ENCODE data around the gene CMTM7. TPM values are rescaled to one million over a fixed set of nuclear protein-coding genes. Genes with fewer than 3 reads are reported as not detected.
A peak's percentile ranks its signal among the peaks of the same experiment; 100 is the strongest.

Gene CMTM7
- total RNA-seq, 1 experiment from 2014 or later, result 62.6 TPM

GRCh38 chr3:32374788-32375595 is 16.7 kb upstream of the CMTM7 start:
- Histone ChIP-seq H3K9me3 (ENCODE audit: control insufficient read depth in 1 of 2, insufficient read depth in 1 of 2, low read depth in 1 of 2, low read length in 2 of 2) (no peaks in the 10 kb centered on the region), H3K4me3 (replicated peaks in 1 of 2; ENCODE audit: low read depth in 1 of 2, low read length in 2 of 2) (no peak overlapping the region), H3K4me1 (ENCODE audit: control insufficient read depth in 1 of 2, insufficient read depth in 2 of 2, low read length in 2 of 2) (peaks cover 0 to 4% of the 10 kb centered on the region in 2 experiments; a peak in 1 of 4 replicates), H3K4me2 (ENCODE audit: low read length) (no peak overlapping the region), H3K79me2 (ENCODE audit: insufficient read depth, low read length) (no peaks in the 10 kb centered on the region), H3K27me3 (ENCODE audit: insufficient read depth, low read length) (no peaks in the 10 kb centered on the region), H3K36me3 (ENCODE audit: control insufficient read depth in 1 of 2, insufficient read depth in 2 of 2, low read length in 2 of 2) (no peaks in the 10 kb centered on the region), H3K9me2 (ENCODE audit: insufficient read depth) (no peaks in the 10 kb centered on the region), H3K9ac (ENCODE audit: low read length) (no peak overlapping the region), H2AFZ (ENCODE audit: low read depth, low read length, poor library complexity, severe bottlenecking) (no peak overlapping the region), H4K20me1 (ENCODE audit: insufficient read depth) (no peaks in the 10 kb centered on the region), H3K27ac (ENCODE audit: low read depth, low read length) (no peak overlapping the region)
- ChIA-PET CTCF (interaction anchor here (0.7 to 4.1 kb wide), 17 partner anchors 8 to 290 kb away, joined by 3 to 39 read pairs (median 4); partner anchors contain the start of gene CMTM7), POLR2A (interaction anchor here (0.6 kb wide), 1 partner anchor 406 kb away, joined by 3 read pairs; no protein-coding TSS in a partner anchor), RAD21 (ENCODE audit: low non-redundant PET in 1 of 2, low total read pairs in 2 of 2, uncharacterized antibody in 2 of 2, unreplicated experiment in 2 of 2) (interaction anchor here in 1 of 2 experiments (0.7 to 2.1 kb wide), 3 partner anchors 93 to 182 kb away, joined by 3 to 8 read pairs (median 3); no protein-coding TSS in a partner anchor)
- TF ChIP-seq RAD21 (IDR thresholded peaks at IDR 0.05; ENCODE audit: low read depth), result peak; percentile 72
- no peak for TF ChIP-seq TCF7L2 (IDR thresholded peaks at IDR 0.05; ENCODE audit: borderline replicate concordance, extremely low read depth, insufficient read depth, insufficient read length)
- TF ChIP-seq CTCF (IDR thresholded peaks at IDR 0.05 in 2 of 3, conservative IDR thresholded peaks at IDR 0.05 in 1 of 3; ENCODE audit: borderline replicate concordance in 1 of 3, insufficient read depth in 1 of 3, low read depth in 2 of 3, low read length in 2 of 3), result peak; percentile 56 to 79 (median 78)
- no peak for TF ChIP-seq SRF (IDR thresholded peaks at IDR 0.05; ENCODE audit: low read depth)
- TF ChIP-seq EGR1 (IDR thresholded peaks at IDR 0.05; ENCODE audit: low read depth), result no peak
- no peak for TF ChIP-seq ZNF274 (IDR thresholded peaks at IDR 0.05; ENCODE audit: low read depth, low read length)
- no TSS peak for BruUV-seq (replicated peaks)
- peak; percentile 87 for ATAC-seq
- intact Hi-C loops (cut with micrococcal nuclease), result loop anchor here (1.0 to 2.0 kb wide), 3 partner anchors 24 to 289 kb away; no protein-coding TSS in a partner anchor
- DNase-seq (ENCODE audit: low read depth, low spot score), result peak; percentile 63

Data from HCT116 (cell line).